GM06990 (cell line): ENCODE data around the gene CDT1.

Experiments
- DNase-seq: peaks from one replicate; pipeline ENCODE4 v3.0.0-alpha.2; 2011; ENCODE audit not compliant: insufficient read length; ENCODE audit errors: extremely low read depth
- H3K27me3 ChIP-seq: replicated peaks from 2 replicates; pipeline ENCODE4 v1.6.0; 2011; ENCODE audit warnings: low read length; ENCODE audit not compliant: control insufficient read depth, insufficient read depth
- H3K36me3 ChIP-seq: 2 replicates; pipeline ENCODE4 v1.5.1; 2011; ENCODE audit warnings: low read length; ENCODE audit not compliant: control insufficient read depth, insufficient read depth
- H3K4me3 ChIP-seq: replicated peaks from 2 replicates; pipeline ENCODE4 v1.5.1; 2011; ENCODE audit warnings: low read depth, mild to moderate bottlenecking, control low read depth, low read length
- CTCF ChIP-seq: IDR thresholded peaks from 2 replicates; pipeline ENCODE4 v1.5.1; 2011; ENCODE audit warnings: low read length, control low read depth, mild to moderate bottlenecking, inconsistent platforms; ENCODE audit not compliant: insufficient read depth, poor library complexity, severe bottlenecking

The CDT1 gene

GRCh38 chr16:88804552-88805339 is 1.2 kb downstream of the CDT1 start:
- peak overlapping the region; percentile 84 for H3K4me3 ChIP-seq
- no peaks in the 10 kb centered on the region for H3K27me3 ChIP-seq
- TF ChIP-seq CTCF = no peak
- peaks cover 36% of the 10 kb centered on the region for H3K36me3 ChIP-seq
- DNase-seq = peak; percentile 62

GRCh38 chr16:88805340-88805715 is 1.7 kb downstream of the CDT1 start:
- H3K4me3 ChIP-seq = peak overlapping the region; percentile 84
- peaks cover 38% of the 10 kb centered on the region for H3K36me3 ChIP-seq

GRCh38 chr16:88805887-88806393 is 2.4 kb downstream of the CDT1 start:
- H3K4me3 ChIP-seq = no peak overlapping the region
- H3K27me3 ChIP-seq = no peaks in the 10 kb centered on the region
- peaks cover 38% of the 10 kb centered on the region for H3K36me3 ChIP-seq
- no peak for TF ChIP-seq CTCF
- no peak for DNase-seq

More at GRCh38 chr16:88805340-88805715, 1.7 kb downstream of the CDT1 start:
- no peak for TF ChIP-seq CTCF
- no peak for DNase-seq
- H3K27me3 ChIP-seq = no peaks in the 10 kb centered on the region

- no peak for DNase-seq
- H3K27me3 ChIP-seq = no peaks in the 10 kb centered on the region
- H3K4me3 ChIP-seq = no peak overlapping the region
Observed at GRCh38 chr16:88806491-88807111, 3.0 kb downstream of the CDT1 start.

GRCh38 chr16:88807142-88807625 is 3.6 kb downstream of the CDT1 start:
- no peak for DNase-seq
- H3K4me3 ChIP-seq = no peak overlapping the region
- peaks cover 38% of the 10 kb centered on the region for H3K36me3 ChIP-seq
- no peaks in the 10 kb centered on the region for H3K27me3 ChIP-seq
- no peak for TF ChIP-seq CTCF

More at GRCh38 chr16:88806491-88807111, 3.0 kb downstream of the CDT1 start:
- peaks cover 38% of the 10 kb centered on the region for H3K36me3 ChIP-seq
- no peak for TF ChIP-seq CTCF
